HG03280 (cell line): ENCODE measurements around the gene PCBD1.
A peak's percentile ranks its signal among the peaks of the same experiment; 100 is the strongest.
"Not testable (repeated sequence)": the region's sequence is repeated elsewhere in the genome, so short reads cannot be mapped to it uniquely, and the experiment has no call there.

Source experiments
- ATAC-seq: cut with Tn5 transposase; IDR thresholded peaks from one replicate; pipeline ENCODE4 v1.9.1; 2021; ENCODE audit warnings: mild to moderate bottlenecking, moderate library complexity; ENCODE audit not compliant: unreplicated experiment

PCBD1 gene

DNA sequence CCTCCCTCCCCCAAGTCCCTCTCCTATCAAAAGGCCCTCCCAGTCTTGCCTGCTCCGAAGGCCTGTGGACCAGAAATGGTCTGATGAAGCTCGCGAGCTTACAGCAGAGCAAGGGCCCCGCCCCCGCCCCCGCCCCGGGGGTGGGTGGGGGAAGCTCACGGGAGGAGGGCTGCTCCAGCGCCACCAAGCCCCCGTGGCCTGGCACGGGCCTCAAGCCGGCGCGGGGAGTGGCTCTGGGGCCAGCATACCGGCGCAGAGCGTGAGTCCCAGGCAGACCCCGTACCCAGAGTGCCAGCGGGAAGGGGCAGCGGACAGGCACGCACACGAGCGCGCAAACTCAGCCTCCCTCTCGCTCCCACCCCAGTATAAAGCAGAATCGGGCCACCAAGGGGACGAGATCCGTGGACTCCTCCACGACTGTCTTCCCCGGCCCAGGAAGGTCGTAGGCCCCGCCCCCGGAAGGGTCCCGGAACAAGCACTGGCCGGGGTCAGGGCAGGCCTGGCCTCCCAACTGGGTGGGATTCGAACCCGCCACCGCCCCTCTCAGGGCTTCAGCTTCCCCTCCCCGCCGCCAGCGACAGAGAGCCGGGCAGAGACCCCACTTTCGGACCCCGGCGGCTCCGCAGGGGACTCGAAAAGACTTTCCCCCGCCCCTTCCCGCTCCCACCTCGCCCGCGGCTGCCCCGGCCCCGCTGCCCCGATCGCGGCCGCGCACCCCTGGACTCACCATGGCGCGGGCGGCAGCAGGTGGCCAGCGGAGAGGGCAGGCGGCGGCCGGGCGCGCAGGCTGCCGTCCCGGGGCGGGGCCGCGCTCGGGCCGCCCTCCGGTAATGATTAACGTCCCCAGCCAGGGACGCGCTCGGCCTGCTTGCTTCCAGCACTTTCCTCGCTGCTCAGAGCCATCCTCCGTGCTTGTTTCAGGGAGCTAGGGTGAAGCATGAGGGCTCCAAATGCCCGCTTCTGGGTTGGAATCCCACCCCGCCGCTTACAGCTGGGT is at the start of gene PCBD1:
TSS of gene PCBD1 (minus strand) at position 762 of the 997 bp plus-strand sequence. CDS start at position 730, 32 bp downstream.
- ATAC-seq: peak; percentile 66

DNA sequence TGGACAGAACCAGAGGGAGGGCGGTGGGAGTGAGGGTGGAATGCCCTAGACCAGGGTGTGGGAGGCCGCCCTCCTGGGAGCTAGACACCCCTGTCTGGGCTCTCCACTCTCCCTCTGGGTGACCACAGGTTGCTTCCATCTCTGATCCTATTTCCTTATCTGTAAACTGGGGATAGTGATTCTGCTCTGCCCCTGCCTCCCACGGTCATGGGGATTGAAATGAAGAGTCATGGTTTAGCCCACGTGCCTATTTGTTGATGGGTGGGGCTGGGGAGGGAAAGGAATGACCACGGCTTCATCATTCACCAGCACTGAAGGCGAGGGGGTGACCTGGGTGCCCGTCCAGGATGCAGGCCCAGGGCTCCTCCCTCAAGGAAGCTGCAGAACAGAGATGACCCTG is 49.3 kb upstream of the PCBD1 start:
- no peak for ATAC-seq

- no peak for ATAC-seq
Observed at GRCh38 chr10:70936111-70936510, 47.7 kb upstream of the PCBD1 start.

- no peak for ATAC-seq
Observed at GRCh38 chr10:70935631-70936030, 47.3 kb upstream of the PCBD1 start.

DNA sequence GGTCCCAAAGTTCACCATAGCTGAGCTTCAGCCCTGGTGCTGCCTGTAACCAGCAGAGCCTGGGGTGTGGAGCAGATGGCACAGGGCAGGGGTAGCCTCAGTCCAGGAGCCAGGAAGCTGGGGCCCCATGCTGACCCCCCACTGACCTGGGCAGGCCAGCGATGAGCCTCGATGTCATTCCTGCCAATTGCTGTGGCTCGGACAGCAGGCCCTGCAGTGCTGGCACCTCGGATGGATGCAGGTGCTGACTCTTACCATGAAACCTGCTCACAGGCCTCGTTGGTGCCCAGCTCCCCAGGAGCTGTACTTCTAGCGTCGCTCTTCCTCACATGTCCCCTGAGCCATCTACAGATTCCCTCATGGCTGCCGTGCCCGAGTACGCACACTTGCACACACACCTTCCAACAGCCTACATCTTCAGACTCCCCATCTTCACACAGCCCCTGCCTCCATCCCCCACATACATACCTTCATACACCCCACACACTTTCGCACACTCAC is 46.8 kb upstream of the PCBD1 start:
- no peak for ATAC-seq

DNA sequence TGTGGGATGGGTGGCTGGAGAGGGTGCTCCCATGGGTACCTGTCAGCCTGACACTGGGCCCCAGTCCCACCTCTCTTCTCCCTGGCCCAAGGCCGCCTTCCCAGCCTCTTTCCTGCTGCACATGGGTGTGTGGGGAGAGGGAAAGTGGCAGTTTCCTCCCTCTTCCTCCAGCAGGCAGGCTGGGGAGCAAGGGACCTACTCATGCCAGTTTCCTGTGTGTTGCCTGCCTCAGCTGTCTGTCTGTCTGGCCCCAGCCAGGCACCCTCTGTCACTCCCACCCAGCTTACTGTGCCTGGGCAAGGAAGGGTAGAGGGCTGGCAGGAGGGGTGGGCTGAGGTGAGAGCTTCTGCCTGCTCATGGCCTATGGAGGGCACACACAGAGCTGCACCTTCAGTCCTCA is 46.3 kb upstream of the PCBD1 start:
- no peak for ATAC-seq

GRCh38 chr10:70932392-70933196 is 44.2 kb upstream of the PCBD1 start:
- no peak for ATAC-seq

DNA sequence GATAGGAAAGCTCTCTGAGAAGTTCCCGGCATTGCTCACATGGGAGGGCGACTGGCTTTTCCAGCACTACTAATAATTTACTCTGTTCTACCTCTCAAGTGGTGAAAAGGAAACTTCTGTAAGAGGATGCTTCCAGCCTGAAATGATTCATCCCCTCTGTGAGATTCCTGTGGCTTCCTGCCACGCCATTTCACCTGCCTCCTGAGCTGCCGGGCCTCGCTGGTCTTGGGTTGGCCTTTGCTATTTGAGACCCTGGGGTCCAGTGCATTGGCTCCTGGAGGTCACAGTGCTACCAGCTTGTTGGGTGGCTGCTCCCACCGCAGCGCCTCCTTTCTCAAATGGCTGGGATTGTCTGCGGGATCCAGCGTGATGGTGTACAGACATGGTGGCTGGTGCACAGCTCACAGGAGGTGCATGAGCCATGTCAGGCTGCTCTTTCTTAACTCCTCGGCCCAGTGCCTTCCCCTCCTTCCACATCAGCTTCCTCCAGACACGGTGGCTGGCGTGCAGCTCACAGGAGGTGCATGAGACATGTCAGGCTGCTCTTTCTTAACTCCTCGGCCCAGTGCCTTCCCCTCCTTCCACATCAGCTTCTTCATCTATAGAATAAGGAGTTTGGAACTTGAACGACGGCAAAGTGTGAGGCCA is 42.9 kb upstream of the PCBD1 start:
- no peak for ATAC-seq

DNA sequence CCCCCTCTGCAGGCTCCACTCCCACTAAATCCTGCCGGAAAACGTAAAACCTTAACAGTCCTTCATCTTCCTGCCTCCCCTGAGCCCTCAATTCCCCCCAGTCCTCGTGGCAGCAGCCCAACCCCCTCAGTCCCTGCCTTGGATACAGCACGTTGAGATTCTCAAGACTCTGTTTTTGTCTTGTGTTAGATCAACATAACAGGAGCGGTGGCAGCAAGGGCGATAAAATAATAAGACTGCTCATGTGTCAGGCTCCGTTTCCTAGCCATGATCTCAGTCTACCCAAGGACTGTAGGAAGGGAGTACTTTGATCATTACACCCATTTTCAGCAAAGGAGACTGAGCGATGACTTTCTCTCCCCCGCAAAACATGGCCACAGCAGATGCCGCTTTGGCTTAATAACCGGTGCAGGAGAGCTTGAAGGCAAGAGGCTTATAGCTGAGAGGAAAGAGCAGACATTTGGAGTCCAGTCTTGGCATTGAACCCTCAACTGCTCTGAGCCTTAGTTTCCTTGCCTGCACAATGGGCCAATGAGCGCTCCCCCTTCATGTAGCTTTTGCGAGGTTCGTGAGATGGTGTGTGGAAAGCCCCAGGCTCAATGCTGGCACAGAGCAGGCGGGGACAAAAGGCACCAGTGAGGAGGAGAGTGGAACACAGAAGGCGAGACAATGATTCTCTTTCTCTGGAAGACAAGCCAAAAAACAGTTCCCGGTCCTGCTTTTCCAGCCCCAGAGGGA is 42.1 kb upstream of the PCBD1 start:
- ATAC-seq: no peak

DNA sequence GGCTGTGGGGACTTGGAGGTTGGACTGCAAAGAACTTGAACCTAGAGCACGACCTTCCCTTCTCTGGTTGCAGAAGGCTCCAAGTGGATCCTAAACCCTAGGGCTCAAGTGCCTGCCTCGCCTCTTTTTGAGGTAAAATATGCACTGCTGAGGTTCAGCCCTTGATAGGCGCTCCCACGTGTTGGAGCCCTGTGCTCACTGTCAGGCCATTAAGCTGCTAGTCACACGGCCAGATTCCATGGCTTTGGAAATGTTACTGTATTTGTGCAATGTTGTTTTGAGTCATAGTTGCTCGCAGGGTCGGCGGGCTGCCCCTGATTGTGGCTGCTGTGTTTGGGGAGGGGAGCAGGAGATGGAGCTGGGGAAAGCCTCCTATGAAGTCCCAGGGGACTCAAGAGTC is 39.8 kb upstream of the PCBD1 start:
- no peak for ATAC-seq

DNA sequence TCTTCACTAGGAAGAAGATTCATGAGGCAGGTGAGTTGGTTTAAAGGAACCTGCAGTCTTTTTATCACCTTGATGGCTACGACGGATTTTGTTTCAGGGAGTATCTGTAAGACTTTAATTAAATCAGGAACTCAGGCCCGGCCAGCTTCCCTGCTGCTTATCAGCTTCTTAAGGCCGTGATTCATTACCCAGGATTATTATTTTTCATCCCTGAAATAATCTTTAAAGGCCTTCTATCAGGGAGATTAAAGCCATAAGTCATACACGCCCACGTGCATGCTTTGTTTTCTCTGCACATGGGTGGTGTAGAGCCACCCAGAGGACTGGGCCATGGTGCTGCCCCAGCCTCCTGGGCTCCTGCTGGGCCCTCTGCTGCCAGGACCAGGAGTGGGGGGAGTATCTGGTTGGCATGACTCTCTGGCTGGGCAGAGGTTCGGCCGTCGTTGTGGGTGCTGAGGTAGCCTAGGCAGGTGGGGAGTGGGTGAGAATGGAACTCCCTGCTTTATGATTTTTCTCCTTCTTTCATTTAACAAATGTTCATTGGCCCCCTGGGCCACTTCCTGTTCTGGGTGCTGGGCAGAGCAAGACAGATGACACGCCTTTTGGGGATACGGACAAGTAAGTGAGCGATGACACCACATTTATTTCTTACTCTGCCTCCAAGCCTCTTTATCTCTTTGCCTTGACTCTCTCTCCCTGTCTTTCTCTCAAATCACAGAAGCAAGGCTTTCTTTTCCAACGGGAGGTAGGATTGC is 39.0 kb upstream of the PCBD1 start:
- no peak for ATAC-seq

- ATAC-seq: no peak
Observed at GRCh38 chr10:70926226-70927000, 38.0 kb upstream of the PCBD1 start.

GRCh38 chr10:70925377-70926225 is 37.2 kb upstream of the PCBD1 start:
- no peak for ATAC-seq

DNA sequence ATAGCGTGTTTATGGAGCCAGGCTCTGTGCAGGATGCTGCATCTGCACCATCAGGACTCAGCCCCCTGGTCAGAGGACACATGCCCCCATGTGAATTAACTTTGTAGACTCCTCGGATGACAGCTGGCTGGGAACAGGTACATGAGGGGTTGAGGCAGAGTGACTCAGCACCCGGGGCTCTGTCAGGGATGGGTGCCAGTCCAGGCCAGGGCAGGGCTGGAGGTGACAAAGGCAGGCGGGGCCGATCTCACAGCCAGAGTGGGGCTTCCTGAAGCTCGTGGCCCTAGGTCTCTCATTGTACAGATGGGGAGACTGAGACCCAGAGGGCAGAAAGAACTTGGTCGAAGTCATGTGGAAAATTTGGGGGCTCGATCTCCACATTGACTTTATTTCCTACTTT is 35.3 kb upstream of the PCBD1 start:
- ATAC-seq: no peak

DNA sequence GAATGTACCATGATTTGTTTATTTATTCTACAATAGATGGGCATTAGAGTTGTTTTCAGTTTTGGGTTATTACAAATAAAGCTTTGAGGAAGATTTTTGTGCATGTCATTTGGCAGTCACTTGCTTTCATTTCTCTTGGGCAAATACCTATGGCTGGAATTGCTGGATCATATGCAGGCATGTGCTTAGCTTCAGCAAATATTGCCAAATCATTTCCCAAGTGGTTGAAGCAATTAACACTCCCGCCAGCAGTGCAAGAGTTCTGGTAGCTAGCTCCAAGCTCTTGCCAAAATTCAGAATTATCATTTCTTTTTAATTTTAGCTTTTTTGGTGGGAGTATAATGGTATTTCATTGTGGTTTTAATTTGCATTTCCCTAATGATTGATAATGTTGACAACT is 32.9 kb upstream of the PCBD1 start:
- no peak for ATAC-seq

DNA sequence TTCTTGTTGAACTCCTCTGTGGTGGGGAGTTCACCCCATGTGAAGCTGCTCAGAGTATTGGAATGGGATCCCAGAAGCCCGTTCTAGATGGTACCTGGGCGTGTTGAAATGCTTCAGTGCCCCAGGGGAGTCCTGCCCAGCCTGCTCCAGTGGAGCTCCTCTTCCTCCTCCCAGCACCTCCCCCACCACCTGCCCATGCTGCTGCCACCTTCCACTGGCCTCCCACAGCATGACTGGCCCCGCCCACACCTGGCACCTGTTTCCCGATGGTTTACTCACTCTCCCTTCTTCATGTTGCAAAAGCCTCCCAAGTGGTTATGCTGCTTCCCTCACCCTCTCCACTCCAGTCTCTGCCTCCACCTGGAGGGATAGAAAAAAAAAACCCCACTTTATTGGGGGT is 32.2 kb upstream of the PCBD1 start:
- ATAC-seq: no peak

GRCh38 chr10:70919906-70920305 is 31.5 kb upstream of the PCBD1 start:
- ATAC-seq: not testable (repeated sequence)
